ENCODE data around the gene TBC1D19. TPM values are rescaled to one million over a fixed set of nuclear protein-coding genes. Genes with fewer than 3 reads are reported as not detected.

The TBC1D19 gene, protein sequence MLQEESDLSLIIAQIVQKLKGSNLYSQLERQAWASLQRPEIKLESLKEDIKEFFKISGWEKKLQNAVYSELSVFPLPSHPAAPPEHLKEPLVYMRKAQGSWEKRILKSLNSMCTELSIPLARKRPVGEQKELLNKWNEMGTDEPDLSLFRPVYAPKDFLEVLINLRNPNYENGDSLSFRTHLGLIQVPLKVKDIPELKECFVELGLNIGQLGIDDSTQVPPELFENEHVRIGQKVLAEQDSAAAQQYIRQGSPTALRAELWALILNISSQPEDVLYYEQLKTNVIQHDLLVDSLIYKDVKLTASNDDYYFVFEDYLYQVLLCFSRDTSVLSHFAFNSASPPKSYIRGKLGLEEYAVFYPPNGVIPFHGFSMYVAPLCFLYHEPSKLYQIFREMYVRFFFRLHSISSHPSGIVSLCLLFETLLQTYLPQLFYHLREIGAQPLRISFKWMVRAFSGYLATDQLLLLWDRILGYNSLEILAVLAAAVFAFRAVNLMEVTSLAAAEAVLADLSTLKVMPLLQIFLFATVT
- total RNA-seq, result 14.2 and 17.7 TPM in 2 replicates

GRCh38 chr4:26583865-26584652 is at the start of gene TBC1D19:
Gene TBC1D19 (plus strand): TSS chr4:26584084. CDS start chr4:26584194, 110 bp downstream.

Other genes starting within 250 kb of the TBC1D19 start
- gene CCKAR, start 93.6 kb upstream of the TBC1D19 start, total RNA-seq, result not detected in 2 replicates